GM18858 (cell line): ENCODE measurements around the gene INPP5A.
"Not testable (repeated sequence)": the region's sequence is repeated elsewhere in the genome, so short reads cannot be mapped to it uniquely, and the experiment has no call there.

Experiments used
- ATAC-seq: cut with Tn5 transposase; IDR thresholded peaks from one replicate; pipeline ENCODE4 v1.9.1; 2021; ENCODE audit not compliant: unreplicated experiment

The INPP5A gene

DNA sequence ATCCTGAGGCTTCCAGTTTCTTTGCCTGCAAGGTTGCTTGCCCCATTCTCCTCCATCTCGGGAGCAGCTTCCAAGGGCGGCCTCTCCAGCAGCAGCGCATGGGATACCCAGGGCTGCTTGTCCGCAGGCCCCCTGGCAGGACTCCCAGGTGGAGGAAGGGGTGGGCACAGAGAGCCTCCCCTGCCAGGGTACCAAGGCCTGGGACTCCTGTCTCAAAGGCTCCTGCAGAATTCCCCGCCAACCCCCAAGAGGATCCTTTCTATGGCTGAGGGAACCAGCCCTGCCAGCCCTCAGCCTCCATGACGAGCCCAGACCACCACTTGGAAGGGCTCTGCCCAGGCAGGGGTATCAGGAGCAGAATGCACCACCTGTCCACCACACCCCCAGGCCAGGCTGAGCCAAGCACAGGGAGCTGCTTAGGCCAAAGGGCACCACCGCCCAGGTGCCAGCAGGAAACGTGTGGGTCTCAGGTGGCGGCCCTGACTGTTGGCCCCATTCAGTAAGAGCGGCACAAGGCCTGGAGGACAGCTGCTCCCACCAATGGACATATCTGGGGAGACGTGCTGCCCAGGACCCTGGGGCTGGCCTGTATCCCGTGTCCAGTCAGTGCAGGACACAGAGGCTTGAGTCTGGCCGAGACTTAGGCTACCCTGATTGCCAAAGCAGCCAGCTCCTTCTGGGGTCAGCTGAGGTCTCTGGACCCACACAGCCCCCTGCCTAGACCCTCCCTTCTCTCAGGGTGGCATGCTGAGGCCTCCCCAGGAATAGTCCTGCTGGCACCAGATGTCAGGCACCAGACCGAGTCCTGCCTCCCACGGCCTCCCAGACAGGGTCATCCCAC, 33.8 kb upstream of the INPP5A start:
- no peak for ATAC-seq

DNA sequence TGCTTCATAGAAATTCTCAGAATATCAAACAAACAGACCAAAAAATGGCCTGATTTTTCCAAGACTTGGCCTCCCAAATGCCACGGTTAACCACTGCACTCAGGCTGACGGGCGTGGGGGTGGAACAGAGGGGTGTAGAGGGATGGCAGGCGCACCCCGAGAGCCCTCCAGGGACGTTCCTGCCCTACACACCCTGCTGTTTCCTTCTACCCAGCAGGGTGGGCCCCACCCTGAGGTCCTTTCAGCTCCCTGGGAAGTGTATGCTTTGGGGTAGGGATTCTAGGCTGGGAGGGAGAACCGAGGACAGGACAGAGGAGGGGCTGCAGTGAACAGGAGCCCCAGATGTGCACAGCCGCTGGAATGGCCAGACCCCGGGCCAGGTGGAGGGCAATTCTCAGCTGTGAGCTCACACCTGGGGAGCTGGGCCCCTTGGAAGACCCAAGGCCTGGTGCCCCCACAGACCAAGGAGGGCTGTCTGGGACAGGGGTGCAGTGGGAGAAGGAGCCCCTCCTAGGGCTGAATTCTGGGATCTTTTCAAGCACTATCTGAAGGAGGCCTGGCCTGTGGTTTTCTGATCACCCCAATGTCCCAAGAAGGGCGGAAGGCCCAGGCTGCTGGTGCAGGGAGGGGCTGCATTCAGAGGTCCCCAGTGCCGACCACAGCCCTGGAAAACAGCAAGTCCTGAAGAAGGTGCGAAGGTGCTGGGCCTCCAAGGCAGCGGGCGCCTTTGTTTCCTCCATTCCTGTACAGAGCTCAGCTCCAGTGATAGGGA, 32.9 kb upstream of the INPP5A start:
- no peak for ATAC-seq

DNA sequence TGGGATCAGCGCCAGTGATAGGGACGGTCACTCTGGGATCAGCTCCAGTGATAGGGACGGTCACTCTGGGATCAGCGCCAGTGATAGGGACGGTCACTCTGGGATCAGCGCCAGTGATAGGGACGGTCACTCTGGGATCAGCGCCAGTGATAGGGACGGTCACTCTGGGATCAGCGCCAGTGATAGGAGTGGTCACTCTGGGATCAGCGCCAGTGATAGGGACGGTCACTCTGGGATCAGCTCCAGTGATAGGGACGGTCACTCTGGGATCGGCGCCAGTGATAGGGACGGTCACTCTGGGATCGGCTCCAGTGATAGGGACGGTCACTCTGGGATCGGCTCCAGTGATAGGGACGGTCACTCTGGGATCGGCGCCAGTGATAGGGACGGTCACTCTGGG, 32.0 kb upstream of the INPP5A start:
- not testable (repeated sequence) for ATAC-seq

DNA sequence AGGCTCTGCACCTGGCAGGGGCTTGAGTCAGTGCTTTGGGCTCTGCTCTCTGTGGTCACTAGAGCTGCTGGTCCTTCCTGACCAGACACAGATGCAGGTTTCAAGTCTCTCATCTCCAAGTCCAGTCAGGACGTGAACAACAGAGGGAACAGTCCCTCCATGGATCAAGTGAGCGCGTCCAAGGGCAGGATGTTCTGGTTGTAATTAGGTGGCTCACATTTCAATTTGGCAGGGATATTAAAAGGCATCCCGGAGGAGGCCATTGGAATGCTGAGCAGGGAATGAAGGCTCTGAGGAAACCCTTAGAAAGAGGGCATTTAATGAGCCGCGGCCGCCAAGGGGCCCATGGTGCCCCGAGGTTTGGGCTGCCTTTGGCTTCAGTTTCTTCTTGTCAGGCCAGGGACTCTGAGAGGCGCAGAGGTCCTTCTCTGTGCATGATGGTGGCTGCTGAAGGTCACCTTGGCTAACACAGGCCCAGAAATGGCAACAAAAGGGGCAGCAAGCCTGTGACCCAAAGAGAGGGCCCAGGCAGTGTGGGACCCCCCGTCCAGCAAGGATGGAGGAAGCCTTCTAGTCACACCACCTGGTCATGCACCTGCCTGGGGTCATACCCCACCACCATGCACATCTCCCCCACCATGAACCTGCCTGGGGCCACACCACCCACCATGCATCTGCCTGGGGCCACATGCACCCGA, 30.7 kb upstream of the INPP5A start:
- no peak for ATAC-seq

DNA sequence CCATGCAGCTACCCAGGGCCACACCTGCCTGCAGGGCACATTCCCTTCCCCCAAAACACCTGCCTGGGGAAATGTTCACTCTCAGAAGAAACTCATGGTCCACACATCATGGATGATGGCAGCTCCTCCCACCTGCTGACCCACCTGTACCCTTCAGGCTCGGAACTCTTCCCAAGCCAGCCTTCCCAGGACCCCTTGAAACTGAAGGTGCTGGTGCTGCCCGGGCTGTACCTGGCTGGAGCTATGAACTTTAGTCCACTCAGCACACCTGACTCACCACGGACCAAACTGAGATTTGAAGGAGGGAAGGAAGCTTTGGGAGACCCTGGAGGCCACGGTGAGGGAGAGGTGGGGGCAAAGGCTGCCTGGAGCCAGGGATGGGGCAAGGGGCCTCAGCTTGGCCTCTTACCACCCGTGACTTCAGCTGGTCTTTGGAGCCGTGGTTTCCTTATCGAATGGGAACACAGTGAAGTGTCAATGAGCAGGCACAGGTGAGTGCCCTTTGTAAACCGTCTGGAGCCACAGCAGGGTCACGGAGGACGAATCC, 30.1 kb upstream of the INPP5A start:
- no peak for ATAC-seq

DNA sequence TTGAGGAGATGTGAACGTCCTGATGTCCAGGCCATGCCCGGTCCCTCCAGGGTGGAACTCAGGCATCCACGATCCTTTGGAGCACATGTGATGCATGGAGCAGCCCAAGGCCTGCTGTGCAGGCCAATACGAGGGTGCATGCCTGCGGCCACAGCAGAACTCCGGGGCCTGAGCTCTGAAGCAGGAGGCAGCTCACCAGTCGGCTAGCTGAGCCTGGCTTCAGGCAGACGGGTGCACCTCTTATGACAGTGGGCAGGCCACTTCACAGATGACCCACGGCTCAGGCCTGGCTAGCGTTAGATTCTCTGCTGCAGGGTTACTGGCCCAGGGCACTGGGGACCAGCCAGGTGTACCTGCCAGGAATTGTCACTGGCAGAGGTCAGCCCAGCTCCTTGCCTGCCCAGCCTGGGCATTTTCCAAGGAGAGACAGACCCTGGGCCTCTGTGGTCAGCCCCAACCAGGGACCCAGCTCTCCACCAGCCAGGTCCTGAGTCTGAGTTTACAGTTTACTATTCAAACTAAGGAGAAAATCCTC, 29.6 kb upstream of the INPP5A start:
- no peak for ATAC-seq

DNA sequence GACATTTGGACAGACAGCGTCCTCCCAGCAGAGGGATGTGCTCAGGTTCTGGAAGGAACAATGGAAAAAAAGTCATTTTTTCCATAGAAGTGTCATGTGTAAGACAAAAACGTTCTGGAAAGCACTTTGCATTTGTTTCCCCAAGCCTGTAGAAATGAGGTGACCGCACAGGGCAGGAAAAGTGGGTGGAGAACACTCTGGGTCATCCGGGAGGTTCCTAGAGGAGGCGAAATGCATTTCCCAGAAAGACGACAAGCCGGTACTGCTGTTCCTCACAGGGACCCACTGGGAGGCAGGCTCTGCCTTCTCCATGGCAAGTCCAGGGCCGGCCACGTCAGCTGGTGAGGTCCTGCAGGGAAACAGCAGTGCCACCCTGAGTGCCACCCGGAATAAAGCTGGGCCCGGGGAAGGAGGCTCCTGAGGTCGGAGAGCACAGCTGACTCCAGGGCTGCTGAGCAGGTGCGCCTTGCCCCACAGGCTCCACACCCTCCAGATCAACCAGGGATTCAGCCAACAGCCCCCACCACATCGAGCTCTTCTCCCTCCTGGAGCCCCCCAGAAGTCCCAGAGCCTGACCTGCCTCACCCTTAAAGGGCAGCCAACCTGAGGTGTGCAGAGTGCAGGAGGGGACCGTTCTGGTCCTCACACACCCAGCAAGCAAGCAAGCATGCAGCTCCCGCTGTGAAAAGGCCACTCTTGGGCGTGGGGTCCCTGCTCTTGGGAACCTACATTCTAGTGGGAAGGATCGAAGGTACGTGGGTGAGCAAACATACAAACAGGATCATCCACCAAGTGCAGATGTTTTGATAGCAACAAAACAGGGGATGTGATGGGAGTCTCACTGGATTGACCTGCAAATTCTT, 28.8 kb upstream of the INPP5A start:
- ATAC-seq = no peak

DNA sequence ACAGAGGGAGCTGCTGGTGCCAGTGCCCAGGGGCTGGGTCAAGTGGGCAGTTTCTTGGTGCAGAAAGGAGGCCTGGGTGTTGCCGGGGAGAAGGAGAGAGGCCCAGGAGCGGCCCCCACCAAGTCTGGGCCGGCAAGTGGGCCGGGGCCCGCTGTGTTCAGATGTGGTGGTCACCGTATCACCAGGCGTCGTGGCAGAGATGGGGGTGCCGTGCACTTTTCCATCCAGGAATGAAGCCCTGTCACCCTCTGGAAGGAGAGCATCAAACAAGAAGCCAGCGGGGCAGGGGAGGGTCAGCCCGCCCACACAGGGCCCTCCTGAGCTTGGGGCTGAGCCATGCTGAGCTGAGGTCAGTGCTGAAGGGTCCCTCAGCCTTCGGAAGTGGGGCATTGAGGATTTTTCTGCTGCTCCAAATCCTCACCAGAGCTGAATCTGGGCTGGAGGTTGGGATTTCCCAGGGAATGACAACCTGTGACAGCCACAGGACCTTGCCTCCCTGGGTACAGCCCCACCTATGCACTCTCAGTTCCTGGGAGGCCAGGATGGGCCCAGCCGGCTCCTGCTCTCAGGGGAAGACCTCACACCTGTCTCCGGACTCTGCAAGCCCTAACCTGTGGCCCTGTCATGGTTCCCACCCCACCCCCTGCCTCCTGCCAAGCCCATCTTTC, 27.9 kb upstream of the INPP5A start:
- no peak for ATAC-seq

DNA sequence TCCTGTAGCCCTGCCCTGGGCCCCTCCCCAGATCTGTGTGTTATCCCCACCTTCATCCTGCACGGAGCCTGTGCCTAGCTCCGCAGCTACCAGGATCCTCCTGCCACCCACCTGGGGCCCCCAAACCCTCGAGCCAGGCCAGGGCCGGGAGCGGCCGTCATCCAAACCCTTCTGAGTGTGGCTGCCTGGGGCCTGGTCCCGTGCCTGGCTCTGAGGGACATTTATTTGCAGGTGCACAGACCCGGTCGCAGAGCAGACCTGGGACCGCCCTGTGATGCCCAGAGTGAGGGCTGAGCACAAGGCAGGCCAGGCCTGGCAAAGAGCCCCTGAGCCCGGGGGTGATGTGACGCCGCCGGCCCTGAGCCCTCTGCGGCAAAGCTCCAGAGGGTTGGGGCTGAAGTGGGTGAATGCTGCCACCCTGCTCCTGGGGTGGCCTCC, 27.4 kb upstream of the INPP5A start:
- ATAC-seq = no peak

DNA sequence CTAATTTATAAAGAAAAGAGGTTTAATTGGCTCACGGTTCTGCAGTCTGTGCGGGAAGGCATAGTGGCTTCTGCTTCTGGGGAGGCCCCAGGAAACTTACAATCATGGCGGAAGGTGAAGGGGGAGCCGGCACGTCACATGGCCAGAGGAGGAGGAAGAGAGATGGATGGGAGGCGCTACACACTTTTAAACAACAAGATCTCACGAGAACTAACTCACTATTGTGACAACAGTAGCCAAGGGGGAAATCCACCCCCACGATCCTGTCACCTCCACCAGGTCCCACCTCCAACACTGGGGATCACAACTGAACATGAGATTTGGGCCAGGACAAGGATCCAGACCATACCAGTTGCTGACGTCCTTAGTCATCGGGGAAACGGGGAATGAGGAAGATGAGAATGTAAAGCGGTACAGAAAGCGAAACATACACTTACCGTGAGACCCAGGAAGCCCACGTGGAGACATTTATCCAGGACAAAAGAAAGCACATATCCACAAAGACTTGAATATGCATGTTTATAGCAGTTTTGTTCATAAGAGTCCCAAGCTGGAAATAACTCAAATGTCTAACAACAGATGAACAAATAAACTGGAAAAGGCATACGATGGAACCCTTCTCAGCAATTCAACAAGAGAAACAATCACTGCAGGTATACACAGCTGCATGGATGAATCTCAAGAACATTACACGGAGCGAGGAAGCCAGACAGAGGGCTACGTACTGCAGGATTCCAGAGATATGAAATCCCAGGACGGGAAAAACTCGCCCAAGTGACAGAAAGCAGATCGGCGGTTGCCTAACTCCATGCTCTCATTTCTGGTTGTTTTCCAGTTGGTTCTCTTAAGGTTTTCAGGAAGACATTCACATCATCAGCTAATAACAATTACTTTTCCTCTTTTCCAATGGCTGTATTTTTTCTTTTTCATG, 26.2 kb upstream of the INPP5A start:
- no peak for ATAC-seq

DNA sequence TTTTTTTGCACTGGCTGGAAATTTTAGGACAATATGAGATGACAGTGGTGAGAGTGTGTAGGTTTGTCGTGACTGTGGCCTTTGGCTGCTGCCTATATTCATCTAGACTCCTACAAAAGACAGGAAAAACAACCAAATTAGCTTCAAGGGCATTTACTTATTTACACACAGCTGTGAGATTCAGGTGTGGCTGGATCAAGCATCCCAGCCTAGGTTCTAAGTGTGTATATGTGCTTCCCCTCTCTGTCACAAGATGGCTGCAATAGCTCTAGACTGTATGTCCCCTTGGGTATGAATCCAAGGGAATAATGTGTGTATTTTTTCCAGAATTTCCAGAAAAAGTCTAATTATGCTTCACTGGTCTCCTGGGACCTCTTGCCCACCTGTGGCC, 25.5 kb upstream of the INPP5A start:
- ATAC-seq = no peak

DNA sequence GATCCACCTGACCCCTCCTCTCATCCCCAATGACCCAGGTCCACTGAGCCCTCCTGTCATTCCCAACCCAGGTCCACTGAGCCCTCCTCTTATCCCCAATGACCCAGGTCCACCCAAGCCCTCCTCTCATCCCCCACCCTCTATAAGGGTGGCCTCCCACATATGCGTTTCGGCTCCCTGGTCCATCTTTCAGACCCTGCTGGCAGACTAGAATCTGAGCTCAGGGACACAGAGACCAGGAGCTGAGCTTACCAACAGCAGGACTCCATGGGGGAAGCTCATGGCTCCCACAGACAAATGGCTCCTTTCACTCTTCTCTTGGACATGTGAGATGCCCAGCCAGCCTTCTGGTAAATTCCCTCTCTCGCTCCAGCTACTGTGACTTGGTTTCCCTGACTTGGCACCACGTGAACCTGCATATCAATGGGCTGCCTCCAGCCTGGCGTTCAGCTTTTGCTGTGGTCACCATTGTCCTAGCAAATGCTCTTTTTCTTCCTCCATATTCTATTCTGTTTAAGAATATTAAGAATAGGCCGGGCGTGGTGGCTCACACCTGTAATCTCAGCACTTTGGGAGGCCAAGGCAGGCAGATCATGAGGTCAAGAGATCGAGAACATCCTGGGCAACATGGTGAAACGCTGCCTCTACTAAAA, 24.8 kb upstream of the INPP5A start:
- ATAC-seq = no peak

DNA sequence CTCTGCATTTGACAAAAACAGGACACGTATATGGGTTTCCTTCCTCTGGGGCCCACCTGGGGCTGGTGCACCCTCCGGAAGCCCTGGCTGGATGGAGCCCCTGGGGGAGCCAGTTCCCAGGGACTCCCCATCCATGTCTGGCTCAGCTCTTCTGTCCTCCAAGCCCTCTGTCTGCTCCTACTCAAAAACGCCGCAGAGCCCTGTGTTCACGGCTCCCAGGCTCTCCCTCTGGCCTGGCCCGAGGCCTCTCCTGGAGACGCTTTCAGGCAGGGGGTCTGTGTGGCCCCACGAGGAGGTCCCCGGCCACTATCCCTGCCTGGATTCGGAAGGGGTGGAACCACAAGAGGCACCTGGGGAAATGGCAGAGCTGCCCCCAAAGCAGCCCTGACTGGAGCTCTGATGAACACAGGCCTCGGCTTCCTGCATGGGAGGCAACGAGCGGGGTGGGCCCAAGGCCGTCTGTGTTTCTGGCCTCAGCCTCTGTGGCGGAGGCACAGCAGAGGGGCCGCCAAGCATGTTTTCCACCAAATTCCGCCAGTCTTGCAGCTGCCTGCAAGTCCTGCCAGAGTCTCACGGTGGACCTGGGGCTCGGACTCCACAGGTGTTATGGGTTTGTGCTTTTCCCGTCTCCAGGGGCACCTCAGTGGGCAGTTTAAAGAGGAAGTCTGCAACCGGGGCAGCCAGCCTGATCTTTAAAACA, 22.6 kb upstream of the INPP5A start:
- ATAC-seq = no peak

DNA sequence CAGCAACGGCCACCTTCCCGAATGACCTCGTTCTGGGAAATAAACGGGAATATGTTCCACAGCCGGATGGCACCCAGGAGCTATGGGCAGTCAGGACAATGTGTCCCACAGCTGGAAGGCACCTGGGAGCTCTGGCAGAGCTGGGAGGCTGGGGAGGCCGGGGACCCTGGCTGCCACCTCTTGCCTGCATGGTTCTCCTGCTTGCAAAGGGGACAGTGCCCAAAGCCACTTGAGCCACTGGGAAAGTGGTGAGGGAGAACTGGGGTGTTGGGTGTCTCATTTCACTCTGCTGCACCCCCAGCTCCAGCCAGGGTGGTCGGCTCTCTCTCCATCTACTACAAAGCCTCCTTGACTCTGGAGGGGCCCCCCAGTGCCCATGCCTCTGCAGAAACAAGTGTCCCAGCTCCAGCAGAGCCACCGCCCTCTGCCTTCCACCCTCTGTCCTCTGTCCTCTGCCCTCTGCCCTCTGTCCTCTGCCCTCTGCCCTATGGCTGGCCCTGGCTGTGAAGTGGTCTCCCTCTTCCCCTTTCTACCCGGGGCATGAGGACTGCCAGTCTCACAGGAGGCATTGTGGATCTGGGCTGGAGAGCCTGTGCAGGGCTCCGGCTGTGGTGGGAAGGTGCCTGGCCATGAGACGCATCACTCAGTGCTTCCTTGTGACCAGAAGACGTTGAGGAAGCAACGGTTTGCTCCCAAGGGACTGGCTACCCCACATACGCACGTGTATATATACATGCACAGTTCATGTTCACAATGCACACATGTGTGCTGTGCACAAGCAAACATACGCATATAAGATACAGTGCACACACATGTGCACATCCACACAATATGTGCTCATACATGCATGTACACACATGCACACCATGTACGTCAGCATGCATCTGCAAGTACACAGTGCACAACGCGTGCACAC, 21.5 kb upstream of the INPP5A start:
- no peak for ATAC-seq

DNA sequence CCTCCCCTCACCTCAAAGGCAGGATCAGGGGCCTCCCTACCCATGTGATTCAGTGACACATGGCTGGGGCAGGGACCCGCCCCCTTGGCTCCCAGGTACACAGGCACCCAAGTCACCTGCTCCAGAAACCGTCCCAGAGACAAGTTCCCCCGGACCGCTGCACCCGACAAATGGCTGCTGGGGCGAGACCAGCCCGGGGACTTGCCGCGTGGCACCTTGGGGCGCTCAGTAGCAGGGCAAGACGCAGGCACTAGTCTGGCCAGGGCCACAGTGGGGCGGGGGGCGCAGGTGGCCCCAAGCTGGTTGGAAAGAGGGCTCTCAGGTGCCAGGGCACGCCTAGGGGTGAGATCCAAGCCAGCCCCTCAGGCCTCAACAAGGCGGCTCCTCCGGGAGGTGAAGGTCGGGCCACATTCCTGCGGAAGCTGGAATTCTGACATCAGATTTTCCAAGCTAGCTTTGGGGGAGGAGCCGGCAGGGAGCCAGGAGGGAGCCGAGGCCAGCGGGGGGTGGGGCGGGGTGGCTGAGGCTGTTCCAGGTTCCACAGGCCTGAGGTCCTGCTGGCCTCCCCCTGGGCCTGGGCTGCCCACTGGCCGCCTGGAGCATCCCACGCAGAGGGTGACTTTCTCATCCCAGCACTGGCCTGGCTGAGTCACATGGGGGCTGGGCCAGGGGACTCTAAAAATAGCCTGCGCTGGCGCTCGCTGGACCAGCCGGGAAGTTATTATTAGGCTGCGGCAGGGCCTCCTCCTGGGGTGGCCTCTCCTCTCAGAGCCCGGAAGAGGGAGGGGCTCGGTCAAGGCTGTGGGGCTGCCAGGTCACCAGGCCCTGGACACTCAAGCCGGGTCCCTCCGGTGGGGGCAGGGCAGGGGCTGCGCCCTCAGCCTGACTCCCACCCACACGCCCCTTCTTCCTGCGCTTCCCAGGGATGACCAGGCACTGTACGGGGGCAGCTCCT, 20.5 kb upstream of the INPP5A start:
- ATAC-seq = no peak
